ENCODE data around the gene SUSD2. TPM values are rescaled to one million over a fixed set of nuclear protein-coding genes. Genes with fewer than 3 reads are reported as not detected.
A peak's percentile ranks its signal among the peaks of the same experiment; 100 is the strongest.
"Not testable (repeated sequence)": the region's sequence is repeated elsewhere in the genome, so short reads cannot be mapped to it uniquely, and the experiment has no call there.

Gene SUSD2
- total RNA-seq, 4 donors from 2014 or later, result 0.88 to 17.6 (median 2.8) TPM

DNA sequence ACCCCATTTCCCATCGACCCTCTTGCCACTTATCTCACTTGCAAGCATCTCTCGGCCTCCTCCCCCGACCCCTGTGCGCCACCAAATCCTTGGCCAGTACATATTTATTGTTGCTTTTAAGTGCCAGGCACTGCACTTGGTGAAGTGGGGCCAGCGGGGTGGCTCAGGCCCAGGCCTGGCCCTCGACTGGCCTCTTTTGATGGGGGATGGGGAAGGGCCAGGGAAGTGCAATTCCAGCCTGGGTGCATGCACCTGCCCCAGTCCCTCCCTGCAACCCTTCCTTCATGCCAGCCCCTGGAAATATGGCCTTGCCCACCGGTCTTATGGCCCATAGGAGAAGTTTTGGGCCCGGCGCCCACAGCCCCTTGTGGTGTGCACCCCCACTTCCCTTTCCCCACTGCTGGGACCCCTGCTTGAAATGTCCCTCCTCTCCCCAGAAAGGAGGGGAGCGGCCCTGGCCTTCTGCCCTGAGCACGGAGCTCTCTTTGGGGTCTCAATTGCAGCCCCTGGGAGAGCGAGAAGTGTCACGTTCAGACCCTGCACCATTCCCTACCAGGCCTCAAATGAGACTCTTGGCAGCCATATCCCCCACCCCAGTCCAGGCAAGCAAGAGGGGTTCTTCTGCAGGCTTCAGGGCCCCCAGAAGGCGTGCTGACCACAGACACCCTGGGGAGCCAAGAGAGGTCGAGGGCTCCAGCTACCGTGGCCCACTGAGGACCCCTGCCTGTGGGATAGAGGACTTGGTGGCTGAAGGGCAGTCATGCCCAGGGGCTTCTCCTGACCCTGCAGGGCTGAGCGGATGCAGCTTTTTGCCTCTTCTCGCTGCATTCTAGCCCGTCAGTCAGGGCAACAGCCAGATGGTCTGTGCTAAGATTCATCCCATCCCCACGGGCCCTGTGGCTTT, 961 bp downstream of the SUSD2 start:
- no peaks in the 10 kb centered on the region for H3K9me3 ChIP-seq
- H3K4me3 ChIP-seq, result peak overlapping the region in 1 of 2 donors; percentile 1
- no peaks in the 10 kb centered on the region for H3K4me1 ChIP-seq
- H3K27me3 ChIP-seq, result no peaks in the 10 kb centered on the region
- H3K27ac ChIP-seq, result peak overlapping the region; percentile 41 to 47
- no peak for TF ChIP-seq POLR2A (IDR thresholded peaks at IDR 0.05)
- TF ChIP-seq, protein P1, sequence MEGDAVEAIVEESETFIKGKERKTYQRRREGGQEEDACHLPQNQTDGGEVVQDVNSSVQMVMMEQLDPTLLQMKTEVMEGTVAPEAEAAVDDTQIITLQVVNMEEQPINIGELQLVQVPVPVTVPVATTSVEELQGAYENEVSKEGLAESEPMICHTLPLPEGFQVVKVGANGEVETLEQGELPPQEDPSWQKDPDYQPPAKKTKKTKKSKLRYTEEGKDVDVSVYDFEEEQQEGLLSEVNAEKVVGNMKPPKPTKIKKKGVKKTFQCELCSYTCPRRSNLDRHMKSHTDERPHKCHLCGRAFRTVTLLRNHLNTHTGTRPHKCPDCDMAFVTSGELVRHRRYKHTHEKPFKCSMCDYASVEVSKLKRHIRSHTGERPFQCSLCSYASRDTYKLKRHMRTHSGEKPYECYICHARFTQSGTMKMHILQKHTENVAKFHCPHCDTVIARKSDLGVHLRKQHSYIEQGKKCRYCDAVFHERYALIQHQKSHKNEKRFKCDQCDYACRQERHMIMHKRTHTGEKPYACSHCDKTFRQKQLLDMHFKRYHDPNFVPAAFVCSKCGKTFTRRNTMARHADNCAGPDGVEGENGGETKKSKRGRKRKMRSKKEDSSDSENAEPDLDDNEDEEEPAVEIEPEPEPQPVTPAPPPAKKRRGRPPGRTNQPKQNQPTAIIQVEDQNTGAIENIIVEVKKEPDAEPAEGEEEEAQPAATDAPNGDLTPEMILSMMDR (IDR thresholded peaks at IDR 0.05), result peak in 1 of 4 experiments; percentile 27
- H3K36me3 ChIP-seq, result no peaks in the 10 kb centered on the region
- intact Hi-C loops (cut with DNase I; ENCODE audit: low total_unique reads), result no loop called here
- DNase-seq, result no peak

DNA sequence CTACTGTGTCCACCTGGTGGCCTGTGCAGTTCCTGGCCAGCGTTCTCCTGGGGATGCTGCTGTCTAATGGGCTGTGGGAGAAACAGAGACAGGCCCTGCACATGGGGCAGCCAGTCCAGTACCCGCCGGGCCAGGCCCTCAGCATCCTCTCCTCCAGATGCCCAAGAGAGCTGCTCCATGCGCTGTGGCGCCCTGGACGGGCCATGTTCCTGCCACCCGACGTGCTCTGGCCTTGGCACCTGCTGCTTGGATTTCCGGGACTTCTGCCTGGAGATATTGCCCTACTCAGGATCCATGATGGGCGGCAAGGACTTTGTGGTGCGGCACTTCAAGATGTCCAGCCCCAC, 1.6 kb downstream of the SUSD2 start:
- H3K36me3 ChIP-seq; H3K9me3 ChIP-seq; intact Hi-C loops (cut with DNase I; ENCODE audit: low total_unique reads): not testable (repeated sequence)

DNA sequence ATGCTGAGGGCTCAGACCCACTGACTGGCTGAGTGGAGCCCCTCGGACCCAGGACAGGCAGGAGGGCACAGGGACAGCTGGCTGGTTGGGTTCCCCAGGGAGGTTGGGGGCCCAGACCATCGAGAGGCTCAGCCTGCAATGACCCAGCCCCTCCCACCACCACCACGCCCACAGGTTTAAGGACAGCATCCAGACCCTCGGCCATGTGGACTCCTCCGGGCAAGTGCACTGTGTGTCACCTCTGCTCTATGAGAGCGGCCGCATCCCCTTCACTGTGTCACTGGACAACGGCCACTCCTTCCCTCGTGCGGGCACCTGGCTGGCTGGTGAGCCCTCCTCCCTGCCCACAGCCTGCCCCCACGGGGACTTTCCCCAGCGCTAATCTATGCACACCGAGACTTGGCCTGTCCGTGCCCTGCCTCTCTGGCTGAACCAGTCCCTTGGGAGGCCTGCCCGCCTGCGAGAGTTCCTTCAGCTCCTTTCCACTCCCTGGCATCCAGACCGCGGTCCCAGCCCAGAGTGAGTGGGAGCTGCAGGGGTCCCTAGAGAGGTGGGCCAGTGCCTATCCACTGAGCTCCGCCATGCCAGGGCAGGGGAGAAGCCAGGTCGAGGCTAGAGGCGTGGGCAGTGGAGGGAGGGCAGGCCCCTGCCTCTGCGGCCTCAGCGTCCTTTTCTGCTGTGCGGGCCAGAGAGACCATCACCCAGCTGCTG, 2.2 kb downstream of the SUSD2 start:
- intact Hi-C loops (cut with DNase I; ENCODE audit: low total_unique reads), result no loop called here
- H3K4me3 ChIP-seq, result no peak overlapping the region
- no peaks in the 10 kb centered on the region for H3K36me3 ChIP-seq
- no peak for DNase-seq
- H3K27me3 ChIP-seq, result no peaks in the 10 kb centered on the region
- no peak overlapping the region for H3K27ac ChIP-seq
- H3K9me3 ChIP-seq, result no peaks in the 10 kb centered on the region
- no peaks in the 10 kb centered on the region for H3K4me1 ChIP-seq
- TF ChIP-seq, protein P1 (IDR thresholded peaks at IDR 0.05), result no peak

More for the DNA sequence above, 1.6 kb downstream of the SUSD2 start:
- DNase-seq, H3K27me3 ChIP-seq, H3K27ac ChIP-seq, H3K4me1 ChIP-seq, H3K4me3 ChIP-seq: not testable (repeated sequence)

DNA sequence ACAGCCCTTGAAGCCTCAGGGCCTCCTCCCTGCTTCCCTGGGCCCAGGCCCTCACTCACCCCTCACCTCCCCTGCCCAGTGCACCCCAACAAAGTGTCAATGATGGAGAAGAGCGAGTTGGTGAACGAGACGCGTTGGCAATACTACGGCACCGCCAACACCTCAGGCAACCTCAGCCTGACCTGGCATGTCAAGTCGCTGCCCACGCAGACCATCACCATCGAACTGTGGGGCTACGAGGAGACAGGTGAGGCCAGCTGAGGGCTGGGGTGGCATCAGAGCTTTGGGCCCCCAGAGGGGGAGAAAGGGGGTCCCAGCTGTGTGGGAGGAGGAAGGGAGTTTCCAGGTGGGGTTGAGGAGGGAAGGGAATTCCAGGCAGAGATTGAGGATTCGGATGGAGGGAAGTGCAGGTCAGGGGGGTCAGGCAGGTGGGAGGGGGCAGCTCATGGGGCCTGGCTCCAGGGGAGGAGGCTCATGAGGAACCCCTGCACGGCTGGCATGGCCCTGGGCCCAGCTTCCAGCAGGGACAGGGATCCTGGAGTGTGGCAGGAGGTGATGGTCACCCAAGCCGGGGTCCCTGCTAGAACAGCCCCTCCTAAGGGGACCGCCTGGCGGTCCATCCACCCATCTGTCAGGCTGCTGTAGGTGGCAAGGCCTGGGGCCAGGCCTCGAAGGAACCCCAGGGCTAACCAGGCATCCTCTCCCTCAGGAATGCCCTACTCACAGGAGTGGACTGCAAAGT, 2.9 kb downstream of the SUSD2 start:
- TF ChIP-seq, protein P1 (IDR thresholded peaks at IDR 0.05), result no peak
- TF ChIP-seq POLR2A (IDR thresholded peaks at IDR 0.05), result no peak
- no peak overlapping the region for H3K4me3 ChIP-seq
- H3K36me3 ChIP-seq, result no peaks in the 10 kb centered on the region
- H3K27ac ChIP-seq, result no peak overlapping the region
- intact Hi-C loops (cut with DNase I; ENCODE audit: low total_unique reads), result no loop called here
- H3K27me3 ChIP-seq, result no peaks in the 10 kb centered on the region
- no peaks in the 10 kb centered on the region for H3K4me1 ChIP-seq
- H3K9me3 ChIP-seq, result no peaks in the 10 kb centered on the region
- no peak for DNase-seq

DNA sequence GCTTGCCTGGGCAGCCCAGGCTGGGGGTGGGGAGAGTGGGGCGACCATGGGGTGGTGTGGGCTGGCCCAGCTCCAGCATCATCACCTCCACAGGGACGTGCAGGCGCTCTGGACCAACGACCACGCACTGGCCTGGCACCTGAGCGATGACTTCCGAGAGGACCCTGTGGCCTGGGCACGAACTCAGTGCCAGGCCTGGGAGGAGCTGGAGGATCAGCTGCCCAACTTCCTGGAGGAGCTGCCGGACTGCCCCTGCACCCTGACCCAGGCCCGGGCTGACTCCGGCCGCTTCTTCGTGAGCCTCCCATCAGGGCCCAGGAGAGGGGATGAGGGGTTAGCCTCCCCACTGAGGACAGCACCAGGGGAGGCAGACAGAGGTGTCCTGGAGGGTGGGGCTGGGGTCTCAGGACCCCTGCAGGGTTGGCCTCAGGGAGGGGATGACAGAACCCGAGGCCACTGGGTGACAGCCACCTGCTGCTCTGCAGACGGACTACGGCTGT, 3.8 kb downstream of the SUSD2 start:
- peaks cover 0 to 3% of the 10 kb centered on the region in 2 donors for H3K4me1 ChIP-seq
- H3K36me3 ChIP-seq, result no peaks in the 10 kb centered on the region
- intact Hi-C loops (cut with DNase I; ENCODE audit: low total_unique reads), result loop anchor here (5.0 kb wide), 1 partner anchor 62 kb away; the partner anchor contains the start of gene GGT5
- no peaks in the 10 kb centered on the region for H3K9me3 ChIP-seq
- no peaks in the 10 kb centered on the region for H3K27me3 ChIP-seq
- H3K27ac ChIP-seq, result no peak overlapping the region
- peak in 1 of 2 donors; percentile 13 for DNase-seq
- H3K4me3 ChIP-seq, result no peak overlapping the region
- TF ChIP-seq POLR2A (IDR thresholded peaks at IDR 0.05), result no peak
- TF ChIP-seq, protein P1 (IDR thresholded peaks at IDR 0.05), result no peak
